GM18526 (cell line): Measurements from ENCODE around the gene P4HTM.

Source experiments
- POLR2A ChIP-seq: IDR thresholded peaks from 3 replicates; pipeline ENCODE4 v1.6.1; 2011; ENCODE audit not compliant: insufficient read length; ENCODE audit errors: extremely low read depth

Gene P4HTM, protein sequence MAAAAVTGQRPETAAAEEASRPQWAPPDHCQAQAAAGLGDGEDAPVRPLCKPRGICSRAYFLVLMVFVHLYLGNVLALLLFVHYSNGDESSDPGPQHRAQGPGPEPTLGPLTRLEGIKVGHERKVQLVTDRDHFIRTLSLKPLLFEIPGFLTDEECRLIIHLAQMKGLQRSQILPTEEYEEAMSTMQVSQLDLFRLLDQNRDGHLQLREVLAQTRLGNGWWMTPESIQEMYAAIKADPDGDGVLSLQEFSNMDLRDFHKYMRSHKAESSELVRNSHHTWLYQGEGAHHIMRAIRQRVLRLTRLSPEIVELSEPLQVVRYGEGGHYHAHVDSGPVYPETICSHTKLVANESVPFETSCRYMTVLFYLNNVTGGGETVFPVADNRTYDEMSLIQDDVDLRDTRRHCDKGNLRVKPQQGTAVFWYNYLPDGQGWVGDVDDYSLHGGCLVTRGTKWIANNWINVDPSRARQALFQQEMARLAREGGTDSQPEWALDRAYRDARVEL

GRCh38 chr3:48989796-48990635 lies at the start of gene P4HTM:
P4HTM (plus strand) TSS chr3:48990241; CDS start chr3:48990257, 16 bp downstream.
- peak; percentile 27 for TF ChIP-seq POLR2A

GRCh38 chr3:48945432-48945831 lies 44.6 kb upstream of the P4HTM start:
- no peak for TF ChIP-seq POLR2A

DNA sequence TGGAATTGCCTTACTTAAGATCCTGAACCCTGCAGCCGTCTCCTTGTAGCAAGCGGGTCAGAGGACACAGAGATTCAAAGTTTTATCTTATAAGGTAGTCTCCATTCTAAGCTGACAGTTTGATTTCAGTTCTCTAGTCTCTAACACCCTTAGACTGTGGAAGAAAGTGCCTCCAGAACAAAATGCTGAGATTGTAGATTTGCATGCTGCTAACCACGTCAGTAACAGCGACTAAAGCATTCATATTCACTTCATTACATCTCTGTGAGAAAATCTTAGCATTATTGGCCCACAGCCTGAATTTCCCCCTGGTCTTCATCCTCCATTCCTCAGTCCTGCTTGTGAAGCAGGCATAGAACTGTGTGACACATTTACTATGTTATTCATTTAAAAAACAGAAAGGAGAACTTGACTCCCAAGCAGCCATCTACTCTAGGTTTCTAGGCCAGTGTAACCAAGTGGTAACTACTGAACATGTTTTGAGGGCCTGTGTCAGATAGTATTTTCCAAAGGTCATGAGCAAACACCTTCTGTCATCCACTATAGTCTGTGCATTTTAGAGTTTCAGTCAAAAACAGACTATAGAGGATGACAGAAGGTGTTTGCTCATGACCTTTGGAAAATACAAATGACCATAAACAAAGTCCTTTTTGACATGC lies 44.0 kb upstream of the P4HTM start:
- no peak for TF ChIP-seq POLR2A

- TF ChIP-seq POLR2A: no peak
These were observed 40.7 kb upstream of the P4HTM start for GRCh38 chr3:48949376-48949717.

DNA sequence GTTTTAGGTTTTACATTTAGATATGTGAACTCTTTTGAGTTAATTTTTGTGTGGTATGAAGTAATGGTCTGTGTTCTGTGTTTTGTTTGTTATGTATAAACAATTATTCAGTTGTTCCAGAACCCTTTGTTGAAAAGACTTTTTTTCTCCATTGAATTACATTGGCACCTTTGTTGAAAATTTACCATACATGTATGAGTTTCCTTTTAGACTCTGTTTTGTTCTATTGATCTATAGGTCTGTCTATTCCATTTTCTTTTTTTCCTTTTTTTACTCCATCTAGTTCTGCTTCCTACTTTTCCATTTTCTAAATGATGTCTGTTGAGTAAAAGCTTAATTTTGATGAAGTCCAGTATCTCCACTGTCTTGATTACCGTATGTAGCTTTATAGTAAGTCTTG lies 40.0 kb upstream of the P4HTM start:
- TF ChIP-seq POLR2A: no peak

- no peak for TF ChIP-seq POLR2A
These were observed 38.3 kb upstream of the P4HTM start for GRCh38 chr3:48951764-48952163.

- no peak for TF ChIP-seq POLR2A
These were observed 37.4 kb upstream of the P4HTM start for GRCh38 chr3:48952510-48953118.

DNA sequence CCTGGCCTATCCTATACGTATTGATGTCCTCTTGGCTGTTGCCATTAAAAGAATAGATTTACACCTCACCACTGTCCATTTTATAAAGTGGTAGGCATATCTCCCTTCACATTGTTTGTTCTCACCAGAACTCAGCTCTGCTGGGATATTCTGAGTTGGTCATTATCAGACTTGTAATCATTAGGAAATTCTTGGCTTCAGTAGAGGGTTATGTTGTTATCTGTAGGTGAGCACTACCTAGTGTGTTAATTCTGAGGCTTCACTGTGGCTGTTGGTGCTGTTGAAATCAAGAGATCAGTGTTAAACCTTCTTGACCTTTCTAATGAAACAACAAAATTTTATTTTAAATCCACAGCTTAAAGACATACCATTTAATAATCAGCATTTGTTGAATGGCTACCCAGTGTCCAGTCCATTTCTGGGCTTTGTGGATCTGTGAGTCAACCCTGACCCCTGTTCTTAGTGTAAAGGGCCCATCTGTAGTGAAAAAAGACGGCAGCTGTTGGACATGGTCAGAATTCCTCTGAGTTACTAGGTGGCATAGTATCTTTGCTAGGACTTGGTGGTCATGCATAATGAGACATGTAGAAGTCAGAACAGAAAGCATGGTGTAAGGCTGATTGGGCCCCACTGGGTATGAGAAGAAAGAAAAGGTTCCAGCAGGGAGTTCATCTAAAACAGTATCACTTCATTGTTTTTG lies 32.9 kb upstream of the P4HTM start:
- TF ChIP-seq POLR2A: no peak

DNA sequence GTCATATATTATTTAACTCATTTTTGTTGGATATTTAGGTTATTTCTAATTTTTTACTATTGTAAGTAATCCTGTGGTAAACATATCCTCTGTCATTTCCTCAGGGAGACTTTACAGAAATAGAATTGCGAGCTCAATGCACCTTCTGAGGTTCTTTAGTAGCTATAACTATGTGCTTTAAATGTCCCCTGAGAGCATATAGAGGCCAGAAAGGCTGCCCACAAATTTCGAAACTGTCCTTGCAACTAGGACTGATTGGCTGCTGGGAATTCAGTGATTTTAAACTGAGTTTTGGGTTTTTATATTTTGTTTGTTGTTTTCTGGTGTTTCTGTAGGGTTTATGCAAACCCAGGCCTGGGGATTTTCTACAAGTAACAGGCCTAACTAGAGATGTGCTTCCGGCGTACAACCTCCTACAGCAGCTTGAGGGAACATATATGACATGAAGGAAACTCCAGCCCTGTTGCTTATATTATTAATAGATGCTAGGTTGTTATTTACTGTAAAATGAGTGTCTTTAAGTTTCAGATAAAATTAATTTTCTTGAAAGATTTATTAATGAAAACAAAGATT lies 29.1 kb upstream of the P4HTM start:
- TF ChIP-seq POLR2A: no peak

- no peak for TF ChIP-seq POLR2A
These were observed 27.7 kb upstream of the P4HTM start for GRCh38 chr3:48962340-48962739.

GRCh38 chr3:48962939-48963338 lies 27.1 kb upstream of the P4HTM start:
- no peak for TF ChIP-seq POLR2A

GRCh38 chr3:48963591-48963990 lies 26.4 kb upstream of the P4HTM start:
- TF ChIP-seq POLR2A: no peak

DNA sequence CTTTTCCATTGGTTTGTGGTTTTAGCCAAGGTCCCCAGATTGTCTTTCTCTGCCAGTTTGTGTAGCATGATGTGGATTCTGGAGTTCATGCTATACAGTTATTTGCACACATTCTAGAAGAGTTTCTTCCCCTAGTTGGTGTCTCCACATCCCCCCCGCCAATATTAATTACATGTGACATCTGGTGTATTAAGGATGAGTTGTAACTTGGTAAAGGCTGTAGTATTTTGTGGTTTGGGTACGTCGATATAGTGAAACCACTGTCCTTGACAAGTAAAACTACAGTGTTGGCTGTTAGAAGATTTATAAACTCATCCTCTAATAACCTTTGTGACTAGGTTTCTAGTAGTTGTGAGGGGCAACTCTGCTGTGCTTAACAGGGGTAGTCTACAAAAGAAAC lies 23.7 kb upstream of the P4HTM start:
- TF ChIP-seq POLR2A: no peak

- TF ChIP-seq POLR2A: no peak
These were observed 23.1 kb upstream of the P4HTM start for GRCh38 chr3:48966876-48967361.
